Panc1 (cell line): ENCODE measurements around the gene RBBP4. TPM values are rescaled to one million over a fixed set of nuclear protein-coding genes. Genes with fewer than 3 reads are reported as not detected.

Source experiments
- ATAC-seq: fragments of 200-7000 bp; cut with Tn5 transposase; 2 replicates; pipeline ENCODE4 v1.9.1; 2020; ENCODE audit warnings: mild to moderate bottlenecking, moderate library complexity
- BruUV-seq: library from RNA; stranded (reverse); fragments of 400-500 nt; replicated peaks from 2 replicates; lab custom pipeline; 2021; lab: Mats Ljungman, UMichigan
- CTCF ChIA-PET: fragments of 300-600 bp; sonication (Branson Sonifier 250); formaldehyde crosslinking; loops from one replicate; lab custom pipeline; 2022; ENCODE audit warnings: antibody characterized with exemption; lab: Charles Lee
- POLR2A ChIA-PET: fragments of 300-600 bp; sonication (Branson Sonifier 250); formaldehyde crosslinking; loops from one replicate; lab custom pipeline; 2022; ENCODE audit warnings: antibody characterized with exemption; lab: Charles Lee
- DNase-seq: peaks from one replicate; pipeline ENCODE4 v3.0.0-alpha.2; 2010; ENCODE audit warnings: low read depth, low spot score
- H3K27ac ChIP-seq: 2 replicates; pipeline ENCODE4 v1.5.1; 2011; ENCODE audit warnings: mild to moderate bottlenecking, low read length, inconsistent platforms
- H3K27me3 ChIP-seq: fragments of 200-500 bp; sonication (Bioruptor generic); 2 replicates; pipeline ENCODE4 v1.6.0; 2014; ENCODE audit warnings: low read length, inconsistent platforms; ENCODE audit not compliant: control insufficient read depth, insufficient read depth
- H3K36me3 ChIP-seq: fragments of 200-500 bp; sonication (Bioruptor generic); 2 replicates; pipeline ENCODE4 v1.5.1; 2014; ENCODE audit warnings: inconsistent platforms, mild to moderate bottlenecking, low read length, moderate library complexity; ENCODE audit not compliant: control insufficient read depth, insufficient read depth
- H3K4me1 ChIP-seq: 2 replicates; pipeline ENCODE4 v1.5.1; 2011; ENCODE audit warnings: inconsistent platforms, mild to moderate bottlenecking, low read length, moderate library complexity; ENCODE audit not compliant: control insufficient read depth, insufficient read depth
- H3K4me3 ChIP-seq, 2 experiments: 2 replicates each; pipeline ENCODE4 v1.5.1; 2011 to 2012; ENCODE audit warnings: low read depth in 2 of 2, low read length in 2 of 2, mild to moderate bottlenecking in 2 of 2, inconsistent platforms in 1 of 2, moderate library complexity in 1 of 2
- H3K9me3 ChIP-seq: fragments of 200-500 bp; sonication (Bioruptor generic); 2 replicates; pipeline ENCODE4 v1.5.1; 2014; ENCODE audit warnings: low read depth, mild to moderate bottlenecking, inconsistent platforms, low read length, moderate library complexity; ENCODE audit not compliant: control insufficient read depth, insufficient read depth
- CTCF ChIP-seq: fragments of 450-650 bp; IDR thresholded peaks from 2 replicates; pipeline ENCODE4 v1.5.1; 2017; ENCODE audit warnings: mild to moderate bottlenecking
- POLR2AphosphoS5 ChIP-seq: IDR thresholded peaks from 2 replicates; pipeline ENCODE4 v1.6.1; 2012; ENCODE audit warnings: mild to moderate bottlenecking, low read depth, low read length, moderate library complexity
- SIN3A ChIP-seq: IDR thresholded peaks from 2 replicates; pipeline ENCODE4 v1.6.1; 2012; ENCODE audit warnings: low read depth, mild to moderate bottlenecking, low read length, moderate library complexity, borderline replicate concordance; ENCODE audit not compliant: insufficient read depth
- TCF7L2 ChIP-seq: IDR thresholded peaks from 2 replicates; pipeline ENCODE4 v1.6.1; 2011; ENCODE audit warnings: mild to moderate bottlenecking, low read depth, low read length, inconsistent platforms
- in situ Hi-C: cut with HindIII; loops from 2 replicates; pipeline ENCODE4 v1.10.0; 2016; ENCODE audit warnings: low sequenced_read_pairs, low pct_unique_long_range_greater_than_20kb
- intact Hi-C: fragments of 100-400 bp; cut with micrococcal nuclease; formaldehyde crosslinking; loops from one replicate; pipeline ENCODE4 v1.10.0; 2022; ENCODE audit not compliant: unreplicated experiment
- total RNA-seq: library from RNA; stranded (reverse); gene quantifications from one replicate; pipeline ENCODE4 v1.2.1, GENCODE V29; 2021; ENCODE audit not compliant: unreplicated experiment
- TF ChIP-seq, protein P1 (sequence below), 2 experiments: IDR thresholded peaks; 2 replicates each; pipeline ENCODE4 v1.6.1; 2011 to 2012; ENCODE audit warnings: low read depth in 2 of 2, control low read depth in 1 of 2, low read length in 1 of 2, mild to moderate bottlenecking in 1 of 2, moderate library complexity in 1 of 2; ENCODE audit not compliant: insufficient read depth in 1 of 2

The RBBP4 gene
- total RNA-seq, 1 experiment from 2014 or later = 376 TPM

GRCh38 chr1:32703479-32704291, 52.7 kb downstream of the RBBP4 start:
- ChIA-PET POLR2A (no interaction called here), CTCF (interaction anchor here (0.7 kb wide), 1 partner anchor 184 kb away, joined by 4 read pairs; no protein-coding TSS in a partner anchor)
- TF ChIP-seq SIN3A = no peak
- no peak for TF ChIP-seq CTCF
- TF ChIP-seq, protein P1, sequence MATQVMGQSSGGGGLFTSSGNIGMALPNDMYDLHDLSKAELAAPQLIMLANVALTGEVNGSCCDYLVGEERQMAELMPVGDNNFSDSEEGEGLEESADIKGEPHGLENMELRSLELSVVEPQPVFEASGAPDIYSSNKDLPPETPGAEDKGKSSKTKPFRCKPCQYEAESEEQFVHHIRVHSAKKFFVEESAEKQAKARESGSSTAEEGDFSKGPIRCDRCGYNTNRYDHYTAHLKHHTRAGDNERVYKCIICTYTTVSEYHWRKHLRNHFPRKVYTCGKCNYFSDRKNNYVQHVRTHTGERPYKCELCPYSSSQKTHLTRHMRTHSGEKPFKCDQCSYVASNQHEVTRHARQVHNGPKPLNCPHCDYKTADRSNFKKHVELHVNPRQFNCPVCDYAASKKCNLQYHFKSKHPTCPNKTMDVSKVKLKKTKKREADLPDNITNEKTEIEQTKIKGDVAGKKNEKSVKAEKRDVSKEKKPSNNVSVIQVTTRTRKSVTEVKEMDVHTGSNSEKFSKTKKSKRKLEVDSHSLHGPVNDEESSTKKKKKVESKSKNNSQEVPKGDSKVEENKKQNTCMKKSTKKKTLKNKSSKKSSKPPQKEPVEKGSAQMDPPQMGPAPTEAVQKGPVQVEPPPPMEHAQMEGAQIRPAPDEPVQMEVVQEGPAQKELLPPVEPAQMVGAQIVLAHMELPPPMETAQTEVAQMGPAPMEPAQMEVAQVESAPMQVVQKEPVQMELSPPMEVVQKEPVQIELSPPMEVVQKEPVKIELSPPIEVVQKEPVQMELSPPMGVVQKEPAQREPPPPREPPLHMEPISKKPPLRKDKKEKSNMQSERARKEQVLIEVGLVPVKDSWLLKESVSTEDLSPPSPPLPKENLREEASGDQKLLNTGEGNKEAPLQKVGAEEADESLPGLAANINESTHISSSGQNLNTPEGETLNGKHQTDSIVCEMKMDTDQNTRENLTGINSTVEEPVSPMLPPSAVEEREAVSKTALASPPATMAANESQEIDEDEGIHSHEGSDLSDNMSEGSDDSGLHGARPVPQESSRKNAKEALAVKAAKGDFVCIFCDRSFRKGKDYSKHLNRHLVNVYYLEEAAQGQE (IDR thresholded peaks at IDR 0.05; ENCODE audit: insufficient read depth in 1 of 2, low read depth in 2 of 2, low read length in 1 of 2) = no peak
- TF ChIP-seq POLR2AphosphoS5 = no peak
- TF ChIP-seq TCF7L2 = no peak
- H3K4me1 ChIP-seq = peaks cover 18% of the 10 kb centered on the region
- peak overlapping the region; percentile 53 to 69 for H3K4me3 ChIP-seq
- no TSS peak for BruUV-seq
- H3K36me3 ChIP-seq = no peaks in the 10 kb centered on the region
- intact Hi-C loops (no loop called here), in situ Hi-C loops (no loop called here)
- no peak for DNase-seq
- no peaks in the 10 kb centered on the region for H3K9me3 ChIP-seq
- no peak overlapping the region for H3K27ac ChIP-seq
- peak; percentile 7; the same call in 1 of the 2 replicates for ATAC-seq
- no peaks in the 10 kb centered on the region for H3K27me3 ChIP-seq

DNA sequence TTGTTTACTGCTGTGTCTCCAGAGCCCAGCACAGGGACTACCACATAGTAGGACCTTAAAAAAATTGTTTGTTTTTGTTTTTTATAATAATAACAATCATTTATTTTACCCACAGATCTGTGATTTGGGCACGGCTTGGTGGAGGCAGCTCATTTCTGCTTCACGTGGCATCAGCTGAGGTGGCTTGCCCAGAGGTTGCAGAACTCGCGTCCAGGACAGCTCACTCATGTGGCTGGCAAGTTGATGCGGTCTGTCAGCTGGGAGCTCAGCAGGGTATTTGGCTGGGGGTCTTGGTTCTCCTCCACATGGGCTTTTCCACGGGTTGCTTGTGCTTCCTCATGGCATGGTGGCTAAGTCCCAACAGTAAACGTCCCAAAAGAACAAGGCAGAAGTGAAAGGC, 54.5 kb downstream of the RBBP4 start:
- DNase-seq (no peak), ATAC-seq (no peak)
- Histone ChIP-seq H3K27me3 (no peaks in the 10 kb centered on the region), H3K9me3 (no peaks in the 10 kb centered on the region), H3K36me3 (no peaks in the 10 kb centered on the region), H3K4me3 (no peak overlapping the region), H3K27ac (no peak overlapping the region), H3K4me1 (peaks cover 18% of the 10 kb centered on the region)
- CTCF ChIA-PET = no interaction called here
- intact Hi-C loops = no loop called here
- in situ Hi-C loops = no loop called here
- BruUV-seq = no TSS peak
- TF ChIP-seq CTCF (no peak), SIN3A (no peak), POLR2AphosphoS5 (no peak), TCF7L2 (no peak)
- TF ChIP-seq, protein P1 (IDR thresholded peaks at IDR 0.05; ENCODE audit: insufficient read depth in 1 of 2, low read depth in 2 of 2, low read length in 1 of 2) = no peak
- POLR2A ChIA-PET = interaction anchor here (0.7 kb wide), 1 partner anchor 85 kb away, joined by 3 read pairs; no protein-coding TSS in a partner anchor
